Thyroid gland (tissue), 4 donors: ENCODE measurements around the gene MBD6.

Experiments
- CTCF ChIP-seq, 6 experiments: fragments of 200-600 bp in 3 of 6; fragments of 450-650 bp in 3 of 6; sonication (generic) in 3 of 6; IDR thresholded peaks; one replicate each; pipeline ENCODE4 v1.5.1; 2016 to 2019; ENCODE audit warnings: antibody characterized with exemption in 6 of 6, mild to moderate bottlenecking in 2 of 6, inconsistent platforms in 1 of 6, moderate library complexity in 1 of 6
- POLR2A ChIP-seq, 2 donors: fragments of 450-650 bp; IDR thresholded peaks; one replicate each; pipeline ENCODE4 v1.6.1; 2017; ENCODE audit warnings: antibody characterized with exemption in 2 of 2, mild to moderate bottlenecking in 2 of 2, moderate library complexity in 1 of 2

DNA sequence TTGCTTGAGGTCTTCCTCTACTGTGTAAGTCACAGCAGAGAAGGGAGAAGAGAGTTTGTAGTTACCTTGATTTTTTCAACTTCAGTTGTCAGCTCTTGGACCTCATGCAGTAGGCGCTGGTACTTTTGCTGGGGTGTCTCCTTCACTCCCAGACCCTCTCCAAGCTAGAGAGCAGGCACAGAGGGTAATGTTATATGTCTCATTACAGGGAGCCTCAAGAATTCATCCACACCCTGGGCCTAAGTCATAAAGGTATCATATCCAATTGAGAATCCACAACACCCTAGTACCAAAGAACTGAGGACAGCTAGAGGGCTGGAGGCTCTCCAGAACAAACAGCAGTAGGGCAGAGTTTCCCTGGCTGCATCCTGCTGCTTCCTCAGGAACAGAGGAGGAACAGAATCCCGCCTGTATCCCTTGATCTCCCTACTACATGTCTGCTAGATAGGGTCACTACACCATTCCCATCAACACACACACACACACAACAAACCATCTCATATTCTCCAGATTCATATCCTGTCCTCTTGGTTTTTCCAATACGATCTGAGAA, 12.4 kb downstream of the MBD6 start:
- TF ChIP-seq CTCF (IDR thresholded peaks at IDR 0.05) (no peak), POLR2A (IDR thresholded peaks at IDR 0.05) (no peak)
